ENCODE data around the gene CNGB1. TPM values are rescaled to one million over a fixed set of nuclear protein-coding genes. Genes with fewer than 3 reads are reported as not detected.

CNGB1 gene
- total and polyA plus RNA-seq, 9 donors = 0.11 TPM; not detected in 8

DNA sequence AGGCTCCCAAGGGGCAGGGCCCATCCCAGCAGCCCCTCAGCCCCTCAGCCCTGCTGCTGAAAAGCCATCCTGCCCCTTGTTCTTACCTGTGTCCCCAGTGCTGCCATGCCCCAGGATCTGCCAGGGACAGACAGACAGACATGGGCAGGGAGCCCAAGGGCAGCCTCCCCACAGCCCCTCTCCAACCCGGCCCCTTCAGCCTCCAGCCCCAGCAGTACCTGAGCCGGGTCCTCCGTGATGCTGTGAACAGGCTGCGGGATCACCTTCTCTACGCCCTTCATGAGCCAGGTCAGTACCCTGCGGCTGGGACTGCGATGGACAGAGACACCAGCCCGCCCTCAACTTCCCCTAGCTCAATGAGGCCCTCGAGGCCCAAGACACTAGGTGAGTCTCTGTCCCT, 8.2 kb downstream of the CNGB1 start:
- Histone ChIP-seq H3K36me3 (no peaks in the 10 kb centered on the region), H3K4me1 (ENCODE audit: insufficient read depth) (no peaks in the 10 kb centered on the region), H3K27ac (no peak overlapping the region), H3K27me3 (no peaks in the 10 kb centered on the region), H3K4me3 (no peak overlapping the region), H3K9me3 (no peaks in the 10 kb centered on the region)
- intact Hi-C loops (cut with DNase I) = no loop called here
- DNase-seq = no peak
- TF ChIP-seq POLR2A (IDR thresholded peaks at IDR 0.05) (no peak), CTCF (IDR thresholded peaks at IDR 0.05) (no peak), EP300 (IDR thresholded peaks at IDR 0.05) (no peak)
- 55 to 70% (median 69%) methylated on average over 4 to 9 of the region's 9 CpGs for WGBS, 3 donors

DNA sequence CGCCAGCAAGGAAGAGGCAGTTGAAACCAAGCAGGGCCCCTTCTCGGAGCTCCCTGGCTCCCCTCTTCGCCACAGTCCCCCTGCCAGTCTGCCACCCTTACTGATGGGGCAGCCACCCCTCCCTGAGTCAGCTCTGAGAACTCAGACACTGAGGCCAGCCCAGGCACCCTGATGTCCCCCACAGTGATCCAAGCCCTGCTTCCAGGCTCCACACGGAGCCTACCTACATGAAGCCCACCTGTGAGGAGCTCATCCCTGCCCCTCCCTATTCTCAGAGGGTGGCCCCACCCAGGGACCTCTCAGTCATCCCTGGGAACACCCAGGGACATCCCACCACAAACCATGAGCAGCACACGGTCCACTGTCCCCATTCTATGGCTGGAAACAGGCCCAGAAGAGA, 8.9 kb downstream of the CNGB1 start:
- no peak for TF ChIP-seq CTCF (IDR thresholded peaks at IDR 0.05)
- TF ChIP-seq EP300 (IDR thresholded peaks at IDR 0.05) = no peak
- DNase-seq = no peak
- intact Hi-C loops (cut with DNase I) = no loop called here
- H3K36me3 ChIP-seq = no peaks in the 10 kb centered on the region
- H3K9me3 ChIP-seq = no peaks in the 10 kb centered on the region
- 56 to 61% (median 58%) methylated on average over 5 of the region's 5 CpGs for WGBS, 3 donors
- H3K27ac ChIP-seq = no peak overlapping the region
- H3K4me3 ChIP-seq = no peak overlapping the region
- no peaks in the 10 kb centered on the region for H3K27me3 ChIP-seq
- no peaks in the 10 kb centered on the region for H3K4me1 ChIP-seq (ENCODE audit: insufficient read depth)

DNA sequence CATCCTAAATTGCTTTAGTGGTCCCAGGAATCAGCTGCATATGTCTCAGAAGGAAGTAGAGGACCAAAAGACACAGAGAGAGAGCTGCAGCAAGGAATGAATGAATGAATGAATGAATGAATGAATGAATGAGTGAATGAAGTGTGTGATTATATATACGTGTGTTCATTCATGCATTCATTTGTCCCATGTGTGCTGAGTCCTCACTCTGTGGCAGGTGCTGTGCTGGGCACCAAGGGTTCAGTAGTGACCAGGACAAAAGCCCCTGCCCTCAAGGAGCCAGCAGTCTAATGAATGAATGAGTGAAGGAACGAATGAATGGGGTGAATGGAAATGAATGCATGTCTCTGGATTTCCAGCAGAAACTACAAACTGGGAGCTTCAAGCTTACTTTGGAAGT, 9.4 kb downstream of the CNGB1 start:
- WGBS, 3 donors = 49 to 59% (median 55%) methylated on average over 2 of the region's 2 CpGs
- Histone ChIP-seq H3K27ac (no peak overlapping the region), H3K36me3 (no peaks in the 10 kb centered on the region), H3K4me1 (ENCODE audit: insufficient read depth) (no peaks in the 10 kb centered on the region), H3K9me3 (no peaks in the 10 kb centered on the region), H3K4me3 (no peak overlapping the region), H3K27me3 (no peaks in the 10 kb centered on the region)
- intact Hi-C loops (cut with DNase I) = no loop called here
- DNase-seq = no peak
- TF ChIP-seq EP300 (IDR thresholded peaks at IDR 0.05) (no peak), POLR2A (IDR thresholded peaks at IDR 0.05) (no peak), CTCF (IDR thresholded peaks at IDR 0.05) (no peak)

DNA sequence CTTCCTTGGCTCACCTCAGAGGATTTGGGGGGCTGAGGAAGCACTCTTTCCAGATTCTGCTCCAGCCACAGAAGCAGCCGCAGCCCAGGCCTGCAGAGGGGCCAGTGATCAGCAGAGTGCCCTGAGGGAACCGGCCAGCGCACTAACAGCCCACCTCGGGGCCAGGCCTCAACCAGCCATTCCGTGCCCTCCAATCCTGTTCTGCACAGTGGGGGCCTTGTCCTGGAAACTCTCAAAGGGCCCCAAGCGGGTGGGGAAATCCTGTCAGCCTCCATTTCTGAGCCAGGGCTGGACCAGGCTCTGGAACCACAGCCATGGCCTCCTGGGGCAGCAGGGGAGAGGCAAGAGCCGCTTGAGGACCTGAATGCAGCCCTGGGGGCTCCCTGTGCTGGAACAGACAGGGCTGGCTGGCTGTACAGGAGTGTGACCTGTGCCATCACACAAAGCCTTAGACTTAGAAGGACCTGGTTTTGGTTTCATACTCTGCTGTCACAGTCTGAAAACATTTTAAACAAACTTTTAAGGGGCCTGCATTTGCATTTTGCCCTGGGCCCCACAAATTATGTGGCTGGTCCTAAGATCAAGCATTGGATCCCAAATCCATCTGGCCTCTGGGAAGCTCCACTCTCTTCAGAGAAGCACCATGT, 10.0 kb downstream of the CNGB1 start:
- no peaks in the 10 kb centered on the region for H3K4me1 ChIP-seq (ENCODE audit: insufficient read depth)
- H3K4me3 ChIP-seq = no peak overlapping the region
- WGBS, 3 donors = 88 to 92% (median 90%) methylated on average over 4 to 7 of the region's 7 CpGs
- DNase-seq = no peak
- no peak overlapping the region for H3K27ac ChIP-seq
- no peaks in the 10 kb centered on the region for H3K36me3 ChIP-seq
- H3K27me3 ChIP-seq = no peaks in the 10 kb centered on the region
- intact Hi-C loops (cut with DNase I) = no loop called here
- TF ChIP-seq EP300 (IDR thresholded peaks at IDR 0.05) (no peak), CTCF (IDR thresholded peaks at IDR 0.05) (no peak), POLR2A (IDR thresholded peaks at IDR 0.05) (no peak)
- no peaks in the 10 kb centered on the region for H3K9me3 ChIP-seq

Measured in ovary (tissue), 9 donors.